Temporal lobe (tissue), 1 donor: ENCODE data around the gene FN1. TPM values are rescaled to one million over a fixed set of nuclear protein-coding genes. Genes with fewer than 3 reads are reported as not detected.

Experiments used
- total RNA-seq: library from RNA; depleted of rRNA; stranded (reverse); fragments of >200 nt; gene quantifications from one replicate; pipeline ENCODE4 v1.2.3, GENCODE V29; 2014

FN1 gene
- total RNA-seq, 1 donor from 2014 or later, result 203 TPM

Other genes with a start within 250 kb of the FN1 start
- gene ATIC, start 124.0 kb downstream of the FN1 start, total RNA-seq, result 21.6 TPM